Lung (tissue), 12 donors: Measurements from ENCODE around the gene NPM1. TPM values are rescaled to one million over a fixed set of nuclear protein-coding genes. Genes with fewer than 3 reads are reported as not detected.

Experiments
- ATAC-seq: fragments of 200-7000 bp; cut with Tn5 transposase; one replicate; pipeline ENCODE4 v1.9.1; 2020; ENCODE audit warnings: moderate number of reproducible peaks; ENCODE audit not compliant: insufficient read depth, low FRiP score
- DNase-seq, 3 donors: peaks; one replicate each; pipeline ENCODE4 v3.0.0-alpha.2; 2013 to 2017
- H3K27ac ChIP-seq, 2 donors: one replicate each; pipeline ENCODE4 v1.5.1; 2013; ENCODE audit warnings: mild to moderate bottlenecking in 2 of 2, moderate library complexity in 2 of 2, control low read depth in 1 of 2, inconsistent platforms in 1 of 2, low read depth in 1 of 2, low read length in 1 of 2
- H3K27me3 ChIP-seq, 3 donors: one replicate each; pipeline ENCODE4 v1.5.1; 2013; ENCODE audit warnings: low read length in 2 of 3; ENCODE audit not compliant: control insufficient read depth in 3 of 3, insufficient read depth in 3 of 3
- H3K36me3 ChIP-seq, 4 donors: one replicate each; pipeline ENCODE4 v1.5.1; 2013; ENCODE audit warnings: low read length in 4 of 4, mild to moderate bottlenecking in 1 of 4, moderate library complexity in 1 of 4; ENCODE audit not compliant: control insufficient read depth in 4 of 4, insufficient read depth in 4 of 4
- H3K4me1 ChIP-seq, 5 donors: one replicate each; pipeline ENCODE4 v1.5.1; 2013; ENCODE audit warnings: low read length in 5 of 5, mild to moderate bottlenecking in 2 of 5, moderate library complexity in 1 of 5; ENCODE audit not compliant: control insufficient read depth in 5 of 5, insufficient read depth in 5 of 5
- H3K4me3 ChIP-seq: one replicate; pipeline ENCODE4 v1.5.1; 2013; ENCODE audit warnings: mild to moderate bottlenecking, control low read depth, moderate library complexity
- H3K9ac ChIP-seq, 2 donors: one replicate each; pipeline ENCODE4 v1.5.1; 2013; ENCODE audit warnings: low read length in 2 of 2, control low read depth in 1 of 2; ENCODE audit not compliant: insufficient read depth in 1 of 2
- H3K9me3 ChIP-seq, 4 donors: one replicate each; pipeline ENCODE4 v1.5.1; 2013; ENCODE audit warnings: low read length in 3 of 4, mild to moderate bottlenecking in 1 of 4, moderate library complexity in 1 of 4; ENCODE audit not compliant: control insufficient read depth in 4 of 4, insufficient read depth in 3 of 4
- WGBS, 2 donors: extraction: QIAGEN DNeasy Blood & Tissue Kit; methylation state at CpG; one replicate each; pipeline ENCODE4 v1.1.7; 2013; 5-methylcytosine and 5-hydroxymethylcytosine counted together
- polyA plus RNA-seq, 2 donors: library from polyadenylated mRNA; stranded (reverse); fragments of 200-250 nt; gene quantifications; one replicate each; pipeline ENCODE4 v1.2.1, GENCODE V29; 2013
- total RNA-seq, 2 donors: library from RNA; depleted of rRNA in 1 of 2; stranded (reverse); fragments of >200 nt in 1 of 2; gene quantifications; one replicate each; pipeline ENCODE4 v1.2.1, GENCODE V29; 2014 to 2021
- TF ChIP-seq, protein P1 (sequence below): IDR thresholded peaks from 2 replicates; pipeline ENCODE4 v1.5.1; 2012; ENCODE audit warnings: mild to moderate bottlenecking; ENCODE audit errors: control extremely low read depth, extremely low read depth
- donor health status: control.
- donor health status: control.
- donor health status: Bipolar disorder and iron deficiency.
- donor health status: healthy.
- donor health status: DM: yes; HTN: yes; CAD: no.

NPM1 gene
- total and polyA plus RNA-seq, 4 donors: 601 to 2,411 (median 1,455) TPM

GRCh38 chr5:171407234-171407633 is 19.6 kb downstream of the NPM1 start:
- ATAC-seq (no peak), DNase-seq (no peak)
- TF ChIP-seq, protein P1, sequence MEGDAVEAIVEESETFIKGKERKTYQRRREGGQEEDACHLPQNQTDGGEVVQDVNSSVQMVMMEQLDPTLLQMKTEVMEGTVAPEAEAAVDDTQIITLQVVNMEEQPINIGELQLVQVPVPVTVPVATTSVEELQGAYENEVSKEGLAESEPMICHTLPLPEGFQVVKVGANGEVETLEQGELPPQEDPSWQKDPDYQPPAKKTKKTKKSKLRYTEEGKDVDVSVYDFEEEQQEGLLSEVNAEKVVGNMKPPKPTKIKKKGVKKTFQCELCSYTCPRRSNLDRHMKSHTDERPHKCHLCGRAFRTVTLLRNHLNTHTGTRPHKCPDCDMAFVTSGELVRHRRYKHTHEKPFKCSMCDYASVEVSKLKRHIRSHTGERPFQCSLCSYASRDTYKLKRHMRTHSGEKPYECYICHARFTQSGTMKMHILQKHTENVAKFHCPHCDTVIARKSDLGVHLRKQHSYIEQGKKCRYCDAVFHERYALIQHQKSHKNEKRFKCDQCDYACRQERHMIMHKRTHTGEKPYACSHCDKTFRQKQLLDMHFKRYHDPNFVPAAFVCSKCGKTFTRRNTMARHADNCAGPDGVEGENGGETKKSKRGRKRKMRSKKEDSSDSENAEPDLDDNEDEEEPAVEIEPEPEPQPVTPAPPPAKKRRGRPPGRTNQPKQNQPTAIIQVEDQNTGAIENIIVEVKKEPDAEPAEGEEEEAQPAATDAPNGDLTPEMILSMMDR: no peak
- Histone ChIP-seq H3K9ac (no peak overlapping the region), H3K36me3 (peaks cover 8 to 36% (median 24%) of the 10 kb centered on the region in 4 donors), H3K4me1 (peaks cover 0 to 6% (median 0%) of the 10 kb centered on the region in 5 donors), H3K9me3 (no peaks in the 10 kb centered on the region), H3K27ac (no peak overlapping the region), H3K27me3 (no peaks in the 10 kb centered on the region), H3K4me3 (no peak overlapping the region)
- WGBS, 2 donors: 75 to 81% methylated on average over 4 of the region's 4 CpGs

DNA sequence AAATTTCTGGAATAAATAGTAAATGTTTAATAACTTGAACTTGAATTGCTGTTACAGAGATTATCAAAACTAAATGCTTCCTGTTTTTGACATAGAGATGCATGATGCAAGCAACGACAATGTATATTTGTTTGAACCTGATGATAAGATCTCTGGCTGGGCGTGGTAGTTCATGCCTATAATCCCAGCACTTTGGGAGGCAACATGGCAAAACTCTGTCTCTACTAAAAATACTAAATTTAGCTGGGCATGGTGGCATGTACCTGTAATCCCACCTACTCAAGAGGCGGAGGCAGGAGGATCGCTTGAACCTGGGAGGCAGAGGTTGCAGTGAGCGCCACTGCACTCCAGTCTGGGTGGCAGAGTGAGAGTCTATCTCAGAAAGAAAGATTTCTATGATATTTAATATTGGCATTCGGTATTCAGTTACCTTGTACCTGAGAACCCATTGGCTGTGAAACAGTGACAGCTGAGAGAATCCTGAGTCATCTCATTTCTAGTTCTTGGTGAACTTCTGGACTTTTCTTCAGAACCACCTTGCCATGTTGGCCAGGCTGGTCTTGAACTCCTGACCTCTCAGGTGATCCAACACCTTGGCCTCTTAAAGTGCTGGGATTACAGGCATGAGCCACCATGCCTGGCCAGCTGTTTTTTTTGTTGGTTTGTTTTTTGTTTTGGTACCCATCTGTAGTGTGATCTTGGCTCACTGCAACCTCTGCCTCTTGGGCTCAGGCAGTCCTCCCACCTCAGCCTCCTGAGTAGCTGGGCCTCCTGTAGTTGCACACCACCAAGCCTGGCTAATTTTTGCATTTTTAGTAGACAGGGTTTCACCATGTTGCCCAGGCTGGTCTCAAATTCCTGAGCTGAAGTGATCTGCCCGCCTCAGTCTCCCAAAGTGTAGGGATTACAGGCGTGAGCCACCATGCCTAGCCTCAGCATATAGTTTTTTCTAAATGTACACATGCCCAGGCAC is 21.8 kb downstream of the NPM1 start:
- WGBS, 2 donors: 83 to 85% methylated on average over 8 of the region's 8 CpGs
- H3K9me3 ChIP-seq: no peaks in the 10 kb centered on the region
- DNase-seq: no peak
- H3K27ac ChIP-seq: no peak overlapping the region
- no peak overlapping the region for H3K9ac ChIP-seq
- TF ChIP-seq, protein P1: no peak
- no peak overlapping the region for H3K4me3 ChIP-seq
- peaks cover 19 to 46% (median 29%) of the 10 kb centered on the region in 4 donors for H3K36me3 ChIP-seq
- H3K27me3 ChIP-seq: no peaks in the 10 kb centered on the region
- H3K4me1 ChIP-seq: peaks cover 0 to 6% (median 0%) of the 10 kb centered on the region in 5 donors
- no peak for ATAC-seq

DNA sequence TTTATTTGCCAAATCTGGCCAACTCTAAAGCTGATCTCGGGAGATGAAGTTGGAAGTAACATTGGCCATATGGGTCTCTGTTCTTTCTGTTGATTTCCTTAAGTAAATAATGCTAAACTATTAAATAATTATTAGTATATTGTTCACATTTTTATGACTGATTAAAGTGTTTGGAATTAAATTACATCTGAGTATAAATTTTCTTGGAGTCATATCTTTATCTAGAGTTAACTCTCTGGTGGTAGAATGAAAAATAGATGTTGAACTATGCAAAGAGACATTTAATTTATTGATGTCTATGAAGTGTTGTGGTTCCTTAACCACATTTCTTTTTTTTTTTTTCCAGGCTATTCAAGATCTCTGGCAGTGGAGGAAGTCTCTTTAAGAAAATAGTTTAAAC is 22.5 kb downstream of the NPM1 start:
- H3K36me3 ChIP-seq: peaks cover 16 to 44% (median 29%) of the 10 kb centered on the region in 4 donors
- no peak overlapping the region for H3K27ac ChIP-seq
- no peak overlapping the region for H3K4me3 ChIP-seq
- H3K9me3 ChIP-seq: no peaks in the 10 kb centered on the region
- H3K27me3 ChIP-seq: no peaks in the 10 kb centered on the region
- 28 to 45% methylated on average over 1 of the region's 1 CpG for WGBS, 2 donors
- peaks cover 0 to 6% (median 0%) of the 10 kb centered on the region in 5 donors for H3K4me1 ChIP-seq
- ATAC-seq (no peak), DNase-seq (peak in 2 of 3 donors; percentile 52 to 73)
- no peak overlapping the region for H3K9ac ChIP-seq
- TF ChIP-seq, protein P1: no peak
